WTC11 (cell line): ENCODE results near the gene SLC40A1.

ENCODE experiments used
- CREB1 ChIP-seq: sonication (generic); formaldehyde crosslinking; IDR thresholded peaks from 2 replicates; pipeline ENCODE4 v1.8.0; 2023; ENCODE audit warnings: mild to moderate bottlenecking, missing genetic modification reagents
- CREM ChIP-seq: sonication (generic); formaldehyde crosslinking; IDR thresholded peaks from 2 replicates; pipeline ENCODE4 v1.8.1; 2022; ENCODE audit warnings: mild to moderate bottlenecking, missing genetic modification reagents, moderate library complexity
- JUN ChIP-seq: sonication (generic); formaldehyde crosslinking; IDR thresholded peaks from 2 replicates; pipeline ENCODE4 v1.8.0; 2023; ENCODE audit warnings: mild to moderate bottlenecking, missing genetic modification reagents
- NFE2L1 ChIP-seq: sonication (generic); formaldehyde crosslinking; IDR thresholded peaks from 2 replicates; pipeline ENCODE4 v1.8.1; 2023; ENCODE audit warnings: missing genetic modification reagents
- TEAD4 ChIP-seq: sonication (generic); formaldehyde crosslinking; IDR thresholded peaks from 2 replicates; pipeline ENCODE4 v1.8.0; 2022; ENCODE audit warnings: mild to moderate bottlenecking, missing genetic modification reagents
- ZNF423 ChIP-seq: fragments of 250-450 bp; sonication (Bioruptor Pico); IDR thresholded peaks from 2 replicates; pipeline ENCODE4 v2.1.2; 2022; ENCODE audit warnings: mild to moderate bottlenecking, moderate library complexity
- TF ChIP-seq, protein P1 (sequence below): sonication (generic); formaldehyde crosslinking; IDR thresholded peaks from 2 replicates; pipeline ENCODE4 v1.8.1; 2022; ENCODE audit warnings: low read depth, missing genetic modification reagents, borderline replicate concordance
- TF ChIP-seq, protein P2 (sequence below): sonication (generic); formaldehyde crosslinking; IDR thresholded peaks from 2 replicates; pipeline ENCODE4 v1.8.1; 2023; ENCODE audit warnings: mild to moderate bottlenecking, missing genetic modification reagents
- TF ChIP-seq, protein P3 (sequence below): fragments of 200-600 bp; IDR thresholded peaks from 2 replicates; pipeline ENCODE4 v1.8.0; 2022; ENCODE audit warnings: antibody characterized with exemption
- TF ChIP-seq, protein P4 (sequence below): sonication (generic); formaldehyde crosslinking; IDR thresholded peaks from 2 replicates; pipeline ENCODE4 v1.8.0; 2023; ENCODE audit warnings: mild to moderate bottlenecking, missing genetic modification reagents
- TF ChIP-seq, protein P5 (sequence below): sonication (generic); formaldehyde crosslinking; IDR thresholded peaks from 2 replicates; pipeline ENCODE4 v1.8.0; 2022; ENCODE audit warnings: mild to moderate bottlenecking, missing genetic modification reagents

DNA sequence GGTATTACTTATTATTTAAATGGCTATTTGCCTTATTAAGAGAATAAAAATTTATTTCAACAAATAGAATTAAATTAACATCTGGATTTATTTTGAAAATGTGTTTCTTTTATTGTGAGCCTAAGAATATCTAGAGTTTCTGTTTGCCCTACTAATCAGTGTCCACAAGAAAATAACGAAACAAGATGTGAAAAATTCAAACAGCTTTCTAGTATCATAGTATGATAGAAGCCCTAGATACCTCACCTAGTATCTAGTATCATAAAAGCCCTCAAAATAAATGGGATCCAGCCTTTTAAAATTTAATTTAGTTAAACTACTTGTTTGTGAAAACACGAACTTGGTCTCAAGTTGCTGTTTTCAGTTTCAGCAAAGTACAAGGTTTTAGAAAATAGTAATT lies 13.7 kb upstream of the SLC40A1 start:
- TF ChIP-seq, protein P1, sequence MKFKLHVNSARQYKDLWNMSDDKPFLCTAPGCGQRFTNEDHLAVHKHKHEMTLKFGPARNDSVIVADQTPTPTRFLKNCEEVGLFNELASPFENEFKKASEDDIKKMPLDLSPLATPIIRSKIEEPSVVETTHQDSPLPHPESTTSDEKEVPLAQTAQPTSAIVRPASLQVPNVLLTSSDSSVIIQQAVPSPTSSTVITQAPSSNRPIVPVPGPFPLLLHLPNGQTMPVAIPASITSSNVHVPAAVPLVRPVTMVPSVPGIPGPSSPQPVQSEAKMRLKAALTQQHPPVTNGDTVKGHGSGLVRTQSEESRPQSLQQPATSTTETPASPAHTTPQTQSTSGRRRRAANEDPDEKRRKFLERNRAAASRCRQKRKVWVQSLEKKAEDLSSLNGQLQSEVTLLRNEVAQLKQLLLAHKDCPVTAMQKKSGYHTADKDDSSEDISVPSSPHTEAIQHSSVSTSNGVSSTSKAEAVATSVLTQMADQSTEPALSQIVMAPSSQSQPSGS (CRISPR knock-in tag), result no peak
- TF ChIP-seq ZNF423 (no peak), JUN (no peak), TEAD4 (CRISPR knock-in tag) (no peak), NFE2L1 (CRISPR knock-in tag) (no peak), CREB1 (CRISPR knock-in tag) (no peak), CREM (no peak)
- TF ChIP-seq, protein P2, sequence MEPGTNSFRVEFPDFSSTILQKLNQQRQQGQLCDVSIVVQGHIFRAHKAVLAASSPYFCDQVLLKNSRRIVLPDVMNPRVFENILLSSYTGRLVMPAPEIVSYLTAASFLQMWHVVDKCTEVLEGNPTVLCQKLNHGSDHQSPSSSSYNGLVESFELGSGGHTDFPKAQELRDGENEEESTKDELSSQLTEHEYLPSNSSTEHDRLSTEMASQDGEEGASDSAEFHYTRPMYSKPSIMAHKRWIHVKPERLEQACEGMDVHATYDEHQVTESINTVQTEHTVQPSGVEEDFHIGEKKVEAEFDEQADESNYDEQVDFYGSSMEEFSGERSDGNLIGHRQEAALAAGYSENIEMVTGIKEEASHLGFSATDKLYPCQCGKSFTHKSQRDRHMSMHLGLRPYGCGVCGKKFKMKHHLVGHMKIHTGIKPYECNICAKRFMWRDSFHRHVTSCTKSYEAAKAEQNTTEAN, result no peak
- TF ChIP-seq, protein P3, sequence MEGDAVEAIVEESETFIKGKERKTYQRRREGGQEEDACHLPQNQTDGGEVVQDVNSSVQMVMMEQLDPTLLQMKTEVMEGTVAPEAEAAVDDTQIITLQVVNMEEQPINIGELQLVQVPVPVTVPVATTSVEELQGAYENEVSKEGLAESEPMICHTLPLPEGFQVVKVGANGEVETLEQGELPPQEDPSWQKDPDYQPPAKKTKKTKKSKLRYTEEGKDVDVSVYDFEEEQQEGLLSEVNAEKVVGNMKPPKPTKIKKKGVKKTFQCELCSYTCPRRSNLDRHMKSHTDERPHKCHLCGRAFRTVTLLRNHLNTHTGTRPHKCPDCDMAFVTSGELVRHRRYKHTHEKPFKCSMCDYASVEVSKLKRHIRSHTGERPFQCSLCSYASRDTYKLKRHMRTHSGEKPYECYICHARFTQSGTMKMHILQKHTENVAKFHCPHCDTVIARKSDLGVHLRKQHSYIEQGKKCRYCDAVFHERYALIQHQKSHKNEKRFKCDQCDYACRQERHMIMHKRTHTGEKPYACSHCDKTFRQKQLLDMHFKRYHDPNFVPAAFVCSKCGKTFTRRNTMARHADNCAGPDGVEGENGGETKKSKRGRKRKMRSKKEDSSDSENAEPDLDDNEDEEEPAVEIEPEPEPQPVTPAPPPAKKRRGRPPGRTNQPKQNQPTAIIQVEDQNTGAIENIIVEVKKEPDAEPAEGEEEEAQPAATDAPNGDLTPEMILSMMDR, result no peak
- TF ChIP-seq, protein P4, sequence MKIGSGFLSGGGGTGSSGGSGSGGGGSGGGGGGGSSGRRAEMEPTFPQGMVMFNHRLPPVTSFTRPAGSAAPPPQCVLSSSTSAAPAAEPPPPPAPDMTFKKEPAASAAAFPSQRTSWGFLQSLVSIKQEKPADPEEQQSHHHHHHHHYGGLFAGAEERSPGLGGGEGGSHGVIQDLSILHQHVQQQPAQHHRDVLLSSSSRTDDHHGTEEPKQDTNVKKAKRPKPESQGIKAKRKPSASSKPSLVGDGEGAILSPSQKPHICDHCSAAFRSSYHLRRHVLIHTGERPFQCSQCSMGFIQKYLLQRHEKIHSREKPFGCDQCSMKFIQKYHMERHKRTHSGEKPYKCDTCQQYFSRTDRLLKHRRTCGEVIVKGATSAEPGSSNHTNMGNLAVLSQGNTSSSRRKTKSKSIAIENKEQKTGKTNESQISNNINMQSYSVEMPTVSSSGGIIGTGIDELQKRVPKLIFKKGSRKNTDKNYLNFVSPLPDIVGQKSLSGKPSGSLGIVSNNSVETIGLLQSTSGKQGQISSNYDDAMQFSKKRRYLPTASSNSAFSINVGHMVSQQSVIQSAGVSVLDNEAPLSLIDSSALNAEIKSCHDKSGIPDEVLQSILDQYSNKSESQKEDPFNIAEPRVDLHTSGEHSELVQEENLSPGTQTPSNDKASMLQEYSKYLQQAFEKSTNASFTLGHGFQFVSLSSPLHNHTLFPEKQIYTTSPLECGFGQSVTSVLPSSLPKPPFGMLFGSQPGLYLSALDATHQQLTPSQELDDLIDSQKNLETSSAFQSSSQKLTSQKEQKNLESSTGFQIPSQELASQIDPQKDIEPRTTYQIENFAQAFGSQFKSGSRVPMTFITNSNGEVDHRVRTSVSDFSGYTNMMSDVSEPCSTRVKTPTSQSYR (CRISPR knock-in tag), result no peak
- TF ChIP-seq, protein P5, sequence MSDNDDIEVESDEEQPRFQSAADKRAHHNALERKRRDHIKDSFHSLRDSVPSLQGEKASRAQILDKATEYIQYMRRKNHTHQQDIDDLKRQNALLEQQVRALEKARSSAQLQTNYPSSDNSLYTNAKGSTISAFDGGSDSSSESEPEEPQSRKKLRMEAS (CRISPR knock-in tag), result no peak
